Measurements from ENCODE around the gene KIRREL3. TPM values are rescaled to one million over a fixed set of nuclear protein-coding genes. Genes with fewer than 3 reads are reported as not detected.

KIRREL3 gene
- total and polyA plus RNA-seq, 4 donors, result 0.90 TPM; not detected in 3

- H3K4me3 ChIP-seq (ENCODE audit: low read length in 2 of 2), result no peak overlapping the region
- H3K9me3 ChIP-seq (ENCODE audit: control insufficient read depth, low read length), result no peaks in the 10 kb centered on the region
- no peak for ATAC-seq (ENCODE audit: low FRiP score)
- WGBS, 2 donors, result 75 to 91% methylated on average over 4 of the region's 4 CpGs
- no peaks in the 10 kb centered on the region for H3K36me3 ChIP-seq (ENCODE audit: control insufficient read depth in 1 of 2, insufficient read depth in 2 of 2, low read length in 1 of 2)
- H3K4me1 ChIP-seq (ENCODE audit: control insufficient read depth in 1 of 2, insufficient read depth in 2 of 2, low read length in 2 of 2), result no peaks in the 10 kb centered on the region
- H3K27me3 ChIP-seq (ENCODE audit: control insufficient read depth in 1 of 2, insufficient read depth in 2 of 2, low read length in 1 of 2), result no peaks in the 10 kb centered on the region
- intact Hi-C loops (cut with DNase I), result no loop called here
- no peak overlapping the region for H3K27ac ChIP-seq (ENCODE audit: low read depth in 1 of 2, low read length in 2 of 2)
- DNase-seq, result no peak
Observed at GRCh38 chr11:126938718-126939117, 61.9 kb downstream of the KIRREL3 start.

- WGBS, 2 donors, result 55 to 63% methylated on average over 4 of the region's 4 CpGs
- intact Hi-C loops (cut with DNase I), result no loop called here
- H3K27ac ChIP-seq (ENCODE audit: low read depth in 1 of 2, low read length in 2 of 2), result no peak overlapping the region
- no peaks in the 10 kb centered on the region for H3K4me1 ChIP-seq (ENCODE audit: control insufficient read depth in 1 of 2, insufficient read depth in 2 of 2, low read length in 2 of 2)
- ATAC-seq (ENCODE audit: low FRiP score) (no peak), DNase-seq (no peak)
- H3K4me3 ChIP-seq (ENCODE audit: low read length in 2 of 2), result no peak overlapping the region
- H3K9me3 ChIP-seq (ENCODE audit: control insufficient read depth, low read length), result no peaks in the 10 kb centered on the region
- no peaks in the 10 kb centered on the region for H3K36me3 ChIP-seq (ENCODE audit: control insufficient read depth in 1 of 2, insufficient read depth in 2 of 2, low read length in 1 of 2)
- no peaks in the 10 kb centered on the region for H3K27me3 ChIP-seq (ENCODE audit: control insufficient read depth in 1 of 2, insufficient read depth in 2 of 2, low read length in 1 of 2)
Observed at GRCh38 chr11:126930091-126930841, 70.3 kb downstream of the KIRREL3 start.

- no peaks in the 10 kb centered on the region for H3K27me3 ChIP-seq (ENCODE audit: control insufficient read depth in 1 of 2, insufficient read depth in 2 of 2, low read length in 1 of 2)
- intact Hi-C loops (cut with DNase I), result no loop called here
- DNase-seq, result no peak
- ATAC-seq (ENCODE audit: low FRiP score), result no peak
- H3K27ac ChIP-seq (ENCODE audit: low read depth in 1 of 2, low read length in 2 of 2), result no peak overlapping the region
- no peaks in the 10 kb centered on the region for H3K4me1 ChIP-seq (ENCODE audit: control insufficient read depth in 1 of 2, insufficient read depth in 2 of 2, low read length in 2 of 2)
- H3K4me3 ChIP-seq (ENCODE audit: low read length in 2 of 2), result no peak overlapping the region
- H3K9me3 ChIP-seq (ENCODE audit: control insufficient read depth, low read length), result no peaks in the 10 kb centered on the region
- no peaks in the 10 kb centered on the region for H3K36me3 ChIP-seq (ENCODE audit: control insufficient read depth in 1 of 2, insufficient read depth in 2 of 2, low read length in 1 of 2)
- 61 to 64% methylated on average over 10 of the region's 10 CpGs for WGBS, 2 donors
Observed at GRCh38 chr11:126929179-126930061, 71.2 kb downstream of the KIRREL3 start.

GRCh38 chr11:126927623-126928022 is 72.9 kb downstream of the KIRREL3 start:
- Histone ChIP-seq H3K9me3 (ENCODE audit: control insufficient read depth, low read length) (no peaks in the 10 kb centered on the region), H3K4me3 (ENCODE audit: low read length in 2 of 2) (no peak overlapping the region), H3K27ac (ENCODE audit: low read depth in 1 of 2, low read length in 2 of 2) (no peak overlapping the region), H3K4me1 (ENCODE audit: control insufficient read depth in 1 of 2, insufficient read depth in 2 of 2, low read length in 2 of 2) (no peaks in the 10 kb centered on the region), H3K27me3 (ENCODE audit: control insufficient read depth in 1 of 2, insufficient read depth in 2 of 2, low read length in 1 of 2) (no peaks in the 10 kb centered on the region), H3K36me3 (ENCODE audit: control insufficient read depth in 1 of 2, insufficient read depth in 2 of 2, low read length in 1 of 2) (no peaks in the 10 kb centered on the region)
- no peak for ATAC-seq (ENCODE audit: low FRiP score)
- DNase-seq, result no peak
- intact Hi-C loops (cut with DNase I), result no loop called here
- WGBS, 2 donors, result 53 to 63% methylated on average over 2 of the region's 2 CpGs

- no peaks in the 10 kb centered on the region for H3K9me3 ChIP-seq (ENCODE audit: control insufficient read depth, low read length)
- WGBS, 2 donors, result 61 to 62% methylated on average over 9 of the region's 9 CpGs
- H3K36me3 ChIP-seq (ENCODE audit: control insufficient read depth in 1 of 2, insufficient read depth in 2 of 2, low read length in 1 of 2), result no peaks in the 10 kb centered on the region
- H3K4me3 ChIP-seq (ENCODE audit: low read length in 2 of 2), result no peak overlapping the region
- ATAC-seq (ENCODE audit: low FRiP score) (no peak), DNase-seq (no peak)
- no peaks in the 10 kb centered on the region for H3K4me1 ChIP-seq (ENCODE audit: control insufficient read depth in 1 of 2, insufficient read depth in 2 of 2, low read length in 2 of 2)
- intact Hi-C loops (cut with DNase I), result no loop called here
- no peaks in the 10 kb centered on the region for H3K27me3 ChIP-seq (ENCODE audit: control insufficient read depth in 1 of 2, insufficient read depth in 2 of 2, low read length in 1 of 2)
- no peak overlapping the region for H3K27ac ChIP-seq (ENCODE audit: low read depth in 1 of 2, low read length in 2 of 2)
Observed at GRCh38 chr11:126926376-126926791, 74.2 kb downstream of the KIRREL3 start.

GRCh38 chr11:126925321-126926093 is 75.1 kb downstream of the KIRREL3 start:
- WGBS, 2 donors, result 73% methylated on average over 11 of the region's 11 CpGs
- no peak for ATAC-seq (ENCODE audit: low FRiP score)
- intact Hi-C loops (cut with DNase I), result no loop called here

GRCh38 chr11:126924376-126925040 is 76.1 kb downstream of the KIRREL3 start:
- no peak for DNase-seq
- no peaks in the 10 kb centered on the region for H3K9me3 ChIP-seq (ENCODE audit: control insufficient read depth, low read length)
- 63 to 78% methylated on average over 5 of the region's 5 CpGs for WGBS, 2 donors
- no peaks in the 10 kb centered on the region for H3K27me3 ChIP-seq (ENCODE audit: control insufficient read depth in 1 of 2, insufficient read depth in 2 of 2, low read length in 1 of 2)
- H3K27ac ChIP-seq (ENCODE audit: low read depth in 1 of 2, low read length in 2 of 2), result no peak overlapping the region
- no peak for ATAC-seq (ENCODE audit: low FRiP score)
- no peaks in the 10 kb centered on the region for H3K4me1 ChIP-seq (ENCODE audit: control insufficient read depth in 1 of 2, insufficient read depth in 2 of 2, low read length in 2 of 2)
- no peak overlapping the region for H3K4me3 ChIP-seq (ENCODE audit: low read length in 2 of 2)
- intact Hi-C loops (cut with DNase I), result no loop called here
- H3K36me3 ChIP-seq (ENCODE audit: control insufficient read depth in 1 of 2, insufficient read depth in 2 of 2, low read length in 1 of 2), result no peaks in the 10 kb centered on the region

More at GRCh38 chr11:126925321-126926093, 75.1 kb downstream of the KIRREL3 start:
- Histone ChIP-seq H3K36me3 (ENCODE audit: control insufficient read depth in 1 of 2, insufficient read depth in 2 of 2, low read length in 1 of 2) (no peaks in the 10 kb centered on the region), H3K9me3 (ENCODE audit: control insufficient read depth, low read length) (no peaks in the 10 kb centered on the region), H3K4me3 (ENCODE audit: low read length in 2 of 2) (no peak overlapping the region), H3K27ac (ENCODE audit: low read depth in 1 of 2, low read length in 2 of 2) (no peak overlapping the region), H3K4me1 (ENCODE audit: control insufficient read depth in 1 of 2, insufficient read depth in 2 of 2, low read length in 2 of 2) (no peaks in the 10 kb centered on the region), H3K27me3 (ENCODE audit: control insufficient read depth in 1 of 2, insufficient read depth in 2 of 2, low read length in 1 of 2) (no peaks in the 10 kb centered on the region)
- DNase-seq, result no peak

GRCh38 chr11:126920833-126921232 is 79.7 kb downstream of the KIRREL3 start:
- H3K4me1 ChIP-seq (ENCODE audit: control insufficient read depth in 1 of 2, insufficient read depth in 2 of 2, low read length in 2 of 2), result no peaks in the 10 kb centered on the region
- H3K9me3 ChIP-seq (ENCODE audit: control insufficient read depth, low read length), result no peaks in the 10 kb centered on the region
- ATAC-seq (ENCODE audit: low FRiP score), result no peak
- no peaks in the 10 kb centered on the region for H3K36me3 ChIP-seq (ENCODE audit: control insufficient read depth in 1 of 2, insufficient read depth in 2 of 2, low read length in 1 of 2)
- H3K27ac ChIP-seq (ENCODE audit: low read depth in 1 of 2, low read length in 2 of 2), result no peak overlapping the region
- intact Hi-C loops (cut with DNase I), result no loop called here
- WGBS, 2 donors, result 78 to 84% methylated on average over 4 of the region's 4 CpGs
- H3K27me3 ChIP-seq (ENCODE audit: control insufficient read depth in 1 of 2, insufficient read depth in 2 of 2, low read length in 1 of 2), result no peaks in the 10 kb centered on the region
- no peak for DNase-seq
- H3K4me3 ChIP-seq (ENCODE audit: low read length in 2 of 2), result no peak overlapping the region
